ENCODE data around the gene FBXO42. TPM values are rescaled to one million over a fixed set of nuclear protein-coding genes. Genes with fewer than 3 reads are reported as not detected.

The FBXO42 gene
- total and polyA plus RNA-seq, 2 of the 4 experiments (the other 2 are of a cell fraction) = 12.0 to 18.8 TPM

- H3K79me1 ChIP-seq (ENCODE audit: low read depth in 1 of 2, low read length in 2 of 2) = peaks cover 19 to 41% of the 10 kb centered on the region in 2 experiments
- no peak overlapping the region for H3K4ac ChIP-seq (ENCODE audit: low read depth, low read length)
- H3K9ac ChIP-seq (ENCODE audit: low read depth, low read length) = no peak overlapping the region
- peaks cover 3% of the 10 kb centered on the region; the same call in 1 of the 2 replicates for H4K20me1 ChIP-seq (ENCODE audit: insufficient read depth, low read length)
- peak; percentile 48 for ATAC-seq (ENCODE audit: low read depth)
- H2BK120ac ChIP-seq (ENCODE audit: low read depth, low read length) = 0 out of 2 replicates have a peak overlapping the region, but pooled peaks have one; percentile 12
- DNase-seq = peak; percentile 57
- H3K36me3 ChIP-seq (ENCODE audit: control insufficient read depth, insufficient read depth, low read length) = peaks cover 31% of the 10 kb centered on the region
- dilution Hi-C loops (cut with HindIII; ENCODE audit: low sequenced_read_pairs, unreplicated experiment) = no loop called here
- no peak overlapping the region for H4K91ac ChIP-seq (ENCODE audit: insufficient read depth, low read depth, low read length)
- no peak overlapping the region for H3K4me3 ChIP-seq (ENCODE audit: insufficient read depth, low read depth, low read length)
- H4K8ac ChIP-seq (ENCODE audit: low read depth in 2 of 2, low read length in 2 of 2) = no peak overlapping the region
- ChIA-PET POLR2A (ENCODE audit: unreplicated experiment) (no interaction called here), CTCF (no interaction called here)
- H2BK15ac ChIP-seq (ENCODE audit: low read depth, low read length) = no peak overlapping the region
- no peaks in the 10 kb centered on the region for H3K9me3 ChIP-seq (ENCODE audit: control insufficient read depth, insufficient read depth, low read length)
- H3K18ac ChIP-seq (ENCODE audit: low read depth, low read length) = no peak overlapping the region
- H3K4me1 ChIP-seq (ENCODE audit: control insufficient read depth, insufficient read depth, low read length) = peaks cover 20% of the 10 kb centered on the region
- 100% methylated on average over 1 of the region's 15 CpGs; no CpG with 5 or more reads in 1 of the 2 experiments for WGBS, 2 experiments (ENCODE audit: extremely low coverage in 2 of 2, insufficient read length in 1 of 2)
- H3K56ac ChIP-seq (ENCODE audit: extremely low read depth, insufficient read depth, low read length) = no peak overlapping the region
- H2AK5ac ChIP-seq (ENCODE audit: low read depth, low read length) = no peak overlapping the region; the same call in 1 of the 2 replicates
- no peak overlapping the region for H2BK20ac ChIP-seq (ENCODE audit: low read depth, low read length)
- no peaks in the 10 kb centered on the region for H3K27me3 ChIP-seq (ENCODE audit: control insufficient read depth, insufficient read depth, low read length)
- no peak overlapping the region for H2AFZ ChIP-seq (replicated peaks; ENCODE audit: low read length, poor library complexity)
- in situ Hi-C loops (cut with MboI; ENCODE audit: low sequenced_read_pairs) = no loop called here
- H3K9me1 ChIP-seq (ENCODE audit: insufficient read depth, low read length) = peaks cover 20% of the 10 kb centered on the region
- H4K5ac ChIP-seq (ENCODE audit: low read depth, low read length) = no peak overlapping the region
- no peak overlapping the region for H2BK5ac ChIP-seq (ENCODE audit: low read depth, low read length, poor library complexity, severe bottlenecking)
- H3K23ac ChIP-seq (ENCODE audit: low read depth, low read length) = no peak overlapping the region
- BruUV-seq (replicated peaks) = no TSS peak
- intact Hi-C loops (cut with micrococcal nuclease) = no loop called here
- no peak overlapping the region for H3K27ac ChIP-seq (ENCODE audit: insufficient read depth, low read length)
- H2AK9ac ChIP-seq (replicated peaks; ENCODE audit: low read depth, low read length, poor library complexity) = no peak overlapping the region
- no peak overlapping the region for H3K4me2 ChIP-seq (ENCODE audit: low read depth, low read length)
- H3K14ac ChIP-seq (replicated peaks; ENCODE audit: low read depth, low read length) = 0 out of 2 replicates have a peak overlapping the region, but pooled peaks have one; percentile 14
- no peak for TF ChIP-seq MAFK (IDR thresholded peaks at IDR 0.05; ENCODE audit: low read depth, low read length)
- no peak for TF ChIP-seq MXI1 (IDR thresholded peaks at IDR 0.05; ENCODE audit: borderline replicate concordance, low read depth, low read length)
- no peak for TF ChIP-seq RFX5 (IDR thresholded peaks at IDR 0.05; ENCODE audit: low read depth, low read length)
- no peak for TF ChIP-seq USF2 (IDR thresholded peaks at IDR 0.05; ENCODE audit: low read depth, low read length)
- no peak for TF ChIP-seq BHLHE40 (IDR thresholded peaks at IDR 0.05; ENCODE audit: low read depth, low read length)
- no peak for TF ChIP-seq RCOR1 (IDR thresholded peaks at IDR 0.05; ENCODE audit: insufficient replicate concordance, low read length)
- no peak for TF ChIP-seq CTCF (conservative IDR thresholded peaks at IDR 0.05; ENCODE audit: low read depth, low read length)
- TF ChIP-seq CHD1 (IDR thresholded peaks at IDR 0.05; ENCODE audit: low read depth, low read length) = no peak
- no peak for TF ChIP-seq ELK1 (IDR thresholded peaks at IDR 0.05; ENCODE audit: borderline replicate concordance, low read depth, low read length)
- no peak for TF ChIP-seq CEBPB (IDR thresholded peaks at IDR 0.05; ENCODE audit: low read depth, low read length)
- no peak for TF ChIP-seq POLR2A (IDR thresholded peaks at IDR 0.05; ENCODE audit: low read depth, low read length)
- no peak for TF ChIP-seq MAZ (IDR thresholded peaks at IDR 0.05; ENCODE audit: borderline replicate concordance, low read depth, low read length)
- TF ChIP-seq FOS (IDR thresholded peaks at IDR 0.05; ENCODE audit: low read depth, low read length) = no peak
- no peak for TF ChIP-seq SMC3 (IDR thresholded peaks at IDR 0.05; ENCODE audit: low read depth, low read length)
- TF ChIP-seq NFE2L2 (IDR thresholded peaks at IDR 0.05; ENCODE audit: low read depth, low read length) = no peak
Observed at GRCh38 chr1:16250524-16251251, 101.6 kb downstream of the FBXO42 start.

Data from IMR-90 (cell line).